Testis (tissue), 3 donors: ENCODE measurements around the gene TECPR2. TPM values are rescaled to one million over a fixed set of nuclear protein-coding genes. Genes with fewer than 3 reads are reported as not detected.

Experiments used
- DNase-seq: peaks from one replicate; pipeline ENCODE4 v3.0.0-alpha.2; 2019
- H3K27ac ChIP-seq, 2 donors: fragments of 200-600 bp; sonication (generic); one replicate each; pipeline ENCODE4 v1.5.1; 2019
- H3K27me3 ChIP-seq: fragments of 200-600 bp; sonication (generic); one replicate; pipeline ENCODE4 v1.5.1; 2019
- H3K36me3 ChIP-seq: fragments of 200-600 bp; sonication (generic); one replicate; pipeline ENCODE4 v1.5.1; 2017; ENCODE audit warnings: low read depth; ENCODE audit errors: missing control alignments
- H3K4me1 ChIP-seq: fragments of 200-600 bp; sonication (generic); one replicate; pipeline ENCODE4 v1.5.1; 2019
- H3K4me3 ChIP-seq, 2 donors: fragments of 200-600 bp; sonication (generic); one replicate each; pipeline ENCODE4 v1.5.1; 2017 to 2019
- H3K9me3 ChIP-seq: fragments of 200-600 bp; sonication (generic); one replicate; pipeline ENCODE4 v1.5.1; 2017
- POLR2A ChIP-seq: fragments of 450-650 bp; IDR thresholded peaks from one replicate; pipeline ENCODE4 v1.6.1; 2017; ENCODE audit warnings: antibody characterized with exemption, mild to moderate bottlenecking, moderate library complexity
- WGBS, 2 donors: methylation state at CpG; one replicate each; pipeline ENCODE4 v1.1.5; 2018; 5-methylcytosine and 5-hydroxymethylcytosine counted together
- intact Hi-C: fragments of 100-400 bp; cut with DNase I; formaldehyde crosslinking; loops from one replicate; pipeline ENCODE4 v1.15.1; 2023; ENCODE audit warnings: low total_unique reads
- polyA plus RNA-seq: library from polyadenylated mRNA; stranded (reverse); fragments of 350-450 nt; fragmentation: Illumina TruSeq; extraction: RNeasy Lipid Tissue Mini Kit (QIAGEN cat#74804); gene quantifications from one replicate; pipeline ENCODE4 v1.2.3, GENCODE V29; 2014; ENCODE audit warnings: low read depth, low replicate concordance; ENCODE audit not compliant: insufficient read depth
- total RNA-seq, 2 donors: library from RNA; depleted of rRNA; stranded (reverse); fragments of >200 nt; gene quantifications; one replicate each; pipeline ENCODE4 v1.2.3, GENCODE V29; 2016
- TF ChIP-seq, protein P1 (sequence below), 3 experiments: fragments of 450-650 bp in 2 of 3; fragments of 200-600 bp in 1 of 3; sonication (generic) in 1 of 3; IDR thresholded peaks; one replicate each; pipeline ENCODE4 v1.5.1; 2016 to 2019; ENCODE audit warnings: antibody characterized with exemption in 3 of 3, mild to moderate bottlenecking in 2 of 3, moderate library complexity in 1 of 3

Gene TECPR2
- total and polyA plus RNA-seq, 3 donors from 2014 or later: 43.4 to 65.9 (median 43.6) TPM

DNA sequence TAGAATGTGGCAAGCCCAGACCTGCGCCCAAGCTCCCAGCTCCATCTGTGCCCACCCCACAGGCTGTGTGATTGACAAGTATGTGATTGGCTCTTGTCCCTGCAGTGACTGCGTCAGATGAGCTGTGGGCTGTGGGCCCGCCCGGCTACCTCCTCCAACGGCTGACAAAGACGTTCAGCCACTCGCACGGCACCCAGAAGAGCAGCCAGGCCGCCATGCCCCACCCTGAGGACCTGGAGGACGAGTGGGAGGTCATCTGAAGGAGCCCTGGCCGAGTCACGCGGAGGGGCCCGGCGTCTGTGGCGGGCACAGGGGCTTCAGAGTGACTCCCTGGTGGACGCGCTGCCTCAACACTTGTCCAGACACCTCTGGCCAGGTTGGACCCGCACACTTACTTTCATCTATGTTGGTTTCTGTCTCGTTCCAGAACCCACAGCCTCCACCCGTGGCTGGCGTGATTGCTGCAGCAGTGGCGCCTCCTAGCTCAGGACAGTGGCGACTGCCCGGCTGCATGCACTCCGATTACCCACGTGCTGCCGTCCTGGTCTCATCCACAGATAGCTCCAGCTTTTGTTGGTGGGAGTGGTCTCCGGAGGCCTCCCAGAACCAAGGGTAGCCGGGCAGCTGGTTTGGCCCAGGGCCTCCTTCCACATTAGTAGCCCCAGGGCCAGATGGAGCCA is 135.4 kb downstream of the TECPR2 start:
- WGBS, 2 donors: 81 to 91% methylated on average over 20 to 29 of the region's 30 CpGs
- intact Hi-C loops: no loop called here
- Histone ChIP-seq H3K4me3 (no peak overlapping the region), H3K27ac (no peak overlapping the region), H3K9me3 (no peaks in the 10 kb centered on the region), H3K27me3 (no peaks in the 10 kb centered on the region), H3K36me3 (no peaks in the 10 kb centered on the region), H3K4me1 (peaks cover 21% of the 10 kb centered on the region)
- peak; percentile 38 for DNase-seq
- TF ChIP-seq, protein P1, sequence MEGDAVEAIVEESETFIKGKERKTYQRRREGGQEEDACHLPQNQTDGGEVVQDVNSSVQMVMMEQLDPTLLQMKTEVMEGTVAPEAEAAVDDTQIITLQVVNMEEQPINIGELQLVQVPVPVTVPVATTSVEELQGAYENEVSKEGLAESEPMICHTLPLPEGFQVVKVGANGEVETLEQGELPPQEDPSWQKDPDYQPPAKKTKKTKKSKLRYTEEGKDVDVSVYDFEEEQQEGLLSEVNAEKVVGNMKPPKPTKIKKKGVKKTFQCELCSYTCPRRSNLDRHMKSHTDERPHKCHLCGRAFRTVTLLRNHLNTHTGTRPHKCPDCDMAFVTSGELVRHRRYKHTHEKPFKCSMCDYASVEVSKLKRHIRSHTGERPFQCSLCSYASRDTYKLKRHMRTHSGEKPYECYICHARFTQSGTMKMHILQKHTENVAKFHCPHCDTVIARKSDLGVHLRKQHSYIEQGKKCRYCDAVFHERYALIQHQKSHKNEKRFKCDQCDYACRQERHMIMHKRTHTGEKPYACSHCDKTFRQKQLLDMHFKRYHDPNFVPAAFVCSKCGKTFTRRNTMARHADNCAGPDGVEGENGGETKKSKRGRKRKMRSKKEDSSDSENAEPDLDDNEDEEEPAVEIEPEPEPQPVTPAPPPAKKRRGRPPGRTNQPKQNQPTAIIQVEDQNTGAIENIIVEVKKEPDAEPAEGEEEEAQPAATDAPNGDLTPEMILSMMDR (IDR thresholded peaks at IDR 0.05): no peak
- no peak for TF ChIP-seq POLR2A

DNA sequence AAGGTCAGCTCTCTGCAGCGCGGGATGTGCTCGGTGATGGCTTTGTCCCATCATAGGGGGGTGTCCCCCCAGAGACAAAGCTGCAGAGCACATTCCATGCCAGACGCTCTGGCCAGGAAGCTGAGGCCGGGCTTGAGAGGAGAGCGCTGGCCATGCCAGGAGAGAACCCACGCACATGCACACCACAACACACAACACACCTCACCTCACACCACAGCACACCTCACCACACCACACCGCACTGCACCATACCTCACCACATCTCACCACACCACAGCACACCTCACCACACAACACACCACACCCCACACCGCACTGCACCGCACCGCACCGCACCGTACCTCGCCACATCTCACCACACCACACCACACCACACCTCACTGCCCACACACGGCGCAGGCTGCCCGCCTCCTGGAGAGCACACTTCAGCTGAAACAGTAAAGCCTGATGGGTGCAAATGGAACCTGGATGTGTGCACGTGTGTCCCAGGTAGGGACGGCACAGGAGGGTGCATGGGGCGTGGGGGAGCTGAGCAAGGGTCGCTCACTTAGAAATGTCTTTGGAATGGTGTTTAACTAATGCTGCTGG is 136.0 kb downstream of the TECPR2 start:
- H3K4me3 ChIP-seq: no peak overlapping the region
- WGBS, 2 donors: 89 to 91% methylated on average over 18 to 21 of the region's 21 CpGs
- no peaks in the 10 kb centered on the region for H3K9me3 ChIP-seq
- DNase-seq: no peak
- intact Hi-C loops: no loop called here
- peaks cover 18% of the 10 kb centered on the region for H3K4me1 ChIP-seq
- H3K27me3 ChIP-seq: no peaks in the 10 kb centered on the region
- H3K36me3 ChIP-seq: no peaks in the 10 kb centered on the region
- TF ChIP-seq POLR2A: no peak
- H3K27ac ChIP-seq: peak overlapping the region in 1 of 2 donors; percentile 79

DNA sequence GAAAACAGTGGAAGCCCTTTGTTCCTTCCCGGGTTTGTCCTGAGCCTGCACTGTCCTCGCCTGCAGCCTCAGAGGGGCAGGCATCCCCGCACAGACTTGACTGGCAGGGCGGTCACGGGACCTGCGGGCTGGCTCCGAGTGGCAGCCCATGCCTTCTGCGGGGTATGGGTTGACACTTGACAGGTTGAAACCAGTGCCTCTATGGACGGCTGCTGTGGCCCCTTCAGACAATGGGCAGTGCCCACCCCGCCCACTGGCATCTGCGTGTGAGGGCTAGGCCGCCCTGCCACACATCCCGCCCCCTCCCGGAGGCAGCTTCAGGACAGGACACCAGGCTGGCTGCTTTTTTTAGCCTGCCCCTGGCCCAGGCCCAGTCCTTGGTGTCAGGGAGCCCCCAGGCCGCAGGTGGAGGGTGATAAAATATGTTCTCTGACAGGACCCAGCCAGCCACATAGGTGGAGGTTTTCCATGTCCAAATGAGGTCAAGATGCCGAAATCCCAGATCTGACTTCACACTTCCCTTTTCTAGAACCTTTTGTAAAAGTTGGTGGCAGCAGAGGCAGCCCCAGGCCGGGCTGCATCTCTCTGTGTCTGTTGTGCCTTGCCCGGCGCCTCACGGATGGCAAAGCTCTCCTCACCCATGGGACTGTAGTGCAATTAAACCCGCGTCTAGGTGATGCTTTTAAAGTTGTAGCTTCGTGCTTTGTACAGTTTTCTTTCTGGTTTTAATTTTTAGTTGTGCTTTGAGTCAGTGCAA is 136.8 kb downstream of the TECPR2 start:
- Histone ChIP-seq H3K4me3 (no peak overlapping the region), H3K27me3 (no peaks in the 10 kb centered on the region), H3K36me3 (no peaks in the 10 kb centered on the region), H3K4me1 (peaks cover 22% of the 10 kb centered on the region), H3K9me3 (no peaks in the 10 kb centered on the region), H3K27ac (peak overlapping the region; percentile 79 to 82)
- 86 to 92% methylated on average over 22 to 23 of the region's 23 CpGs for WGBS, 2 donors
- TF ChIP-seq, protein P1 (IDR thresholded peaks at IDR 0.05): no peak
- no peak for TF ChIP-seq POLR2A
- intact Hi-C loops: no loop called here
- DNase-seq: no peak

DNA sequence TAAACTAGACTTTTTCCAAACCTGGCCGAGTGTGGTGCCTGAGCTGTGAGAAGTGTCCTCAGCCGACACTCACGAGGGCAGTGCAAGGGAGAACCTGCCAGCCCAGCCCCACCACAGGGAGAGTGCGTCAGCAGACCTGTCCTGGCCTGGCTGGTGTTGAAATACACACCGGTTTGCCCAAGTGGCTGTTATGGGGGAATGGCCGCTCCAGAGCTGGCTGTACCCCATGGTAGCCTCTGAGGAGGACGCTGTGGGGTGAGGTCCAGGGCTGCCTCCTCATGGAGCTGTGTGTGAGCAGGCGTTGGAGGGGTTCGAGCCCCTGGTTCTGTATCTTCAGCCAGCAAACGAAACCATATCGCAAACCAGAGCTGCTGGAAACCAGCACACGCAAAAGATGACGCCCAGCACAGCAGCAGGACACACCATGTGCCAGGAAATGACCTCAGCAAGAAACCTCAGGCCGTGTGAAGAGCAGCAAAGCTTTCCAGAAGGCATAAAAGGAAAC is 137.5 kb downstream of the TECPR2 start:
- H3K9me3 ChIP-seq: no peaks in the 10 kb centered on the region
- peaks cover 22% of the 10 kb centered on the region for H3K4me1 ChIP-seq
- intact Hi-C loops: no loop called here
- 59 to 76% methylated on average over 8 to 14 of the region's 14 CpGs for WGBS, 2 donors
- no peak overlapping the region for H3K4me3 ChIP-seq
- H3K27me3 ChIP-seq: no peaks in the 10 kb centered on the region
- no peaks in the 10 kb centered on the region for H3K36me3 ChIP-seq
- TF ChIP-seq POLR2A: no peak
- TF ChIP-seq, protein P1 (IDR thresholded peaks at IDR 0.05): no peak
- DNase-seq: peak; percentile 70
- peak overlapping the region; percentile 79 to 82 for H3K27ac ChIP-seq

DNA sequence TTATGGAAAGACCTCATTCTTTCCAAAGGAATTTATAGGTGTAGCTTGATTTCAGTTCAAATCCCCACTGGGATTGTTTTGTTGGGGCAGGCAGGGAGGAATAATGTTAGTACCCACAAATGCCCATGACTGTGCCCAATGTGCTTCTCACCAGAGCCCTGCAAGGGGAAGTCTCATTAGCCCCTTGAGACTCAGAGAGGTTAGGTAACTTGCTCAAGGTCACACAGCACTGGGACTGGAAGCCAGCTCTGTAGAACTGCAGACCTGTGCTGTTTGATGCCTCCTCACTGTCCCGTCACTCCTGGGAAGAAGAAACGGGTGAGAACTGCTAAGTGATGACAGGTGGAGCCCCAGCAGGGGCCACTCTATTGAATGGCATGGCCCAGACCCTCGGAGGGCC is 138.0 kb downstream of the TECPR2 start:
- no peaks in the 10 kb centered on the region for H3K36me3 ChIP-seq
- DNase-seq: no peak
- H3K27ac ChIP-seq: peak overlapping the region; percentile 79 to 82
- TF ChIP-seq, protein P1 (IDR thresholded peaks at IDR 0.05): no peak
- TF ChIP-seq POLR2A: no peak
- H3K4me3 ChIP-seq: no peak overlapping the region
- no peaks in the 10 kb centered on the region for H3K27me3 ChIP-seq
- peaks cover 22% of the 10 kb centered on the region for H3K4me1 ChIP-seq
- 78 to 94% methylated on average over 3 of the region's 3 CpGs for WGBS, 2 donors
- intact Hi-C loops: no loop called here
- no peaks in the 10 kb centered on the region for H3K9me3 ChIP-seq
